HCT116 (cell line): ENCODE measurements around the gene ATP13A4.

Experiments
- CTCF ChIP-seq, 3 experiments: fragments of 200-600 bp in 1 of 3; sonication (generic) in 1 of 3; IDR thresholded peaks in 2 of 3; conservative IDR thresholded peaks in 1 of 3; 2 replicates each; pipeline ENCODE4 v1.5.1; 2012 to 2017; ENCODE audit warnings: low read depth in 2 of 3, low read length in 2 of 3, antibody characterized with exemption in 1 of 3, borderline replicate concordance in 1 of 3, control low read depth in 1 of 3, mild to moderate bottlenecking in 1 of 3, mixed read lengths in 1 of 3, mixed run types in 1 of 3, moderate library complexity in 1 of 3; ENCODE audit not compliant: insufficient read depth in 1 of 3
- EGR1 ChIP-seq: IDR thresholded peaks from 2 replicates; pipeline ENCODE4 v1.6.1; 2012; ENCODE audit warnings: low read depth
- EZH2 ChIP-seq: fragments of 200-600 bp; sonication (generic); IDR thresholded peaks from 2 replicates; pipeline ENCODE4 v1.6.1; 2017; ENCODE audit warnings: antibody characterized with exemption, mixed run types
- EZH2phosphoT487 ChIP-seq: fragments of 200-600 bp; IDR thresholded peaks from 2 replicates; pipeline ENCODE4 v1.6.1; 2018; ENCODE audit warnings: antibody characterized with exemption, borderline replicate concordance
- JUND ChIP-seq: IDR thresholded peaks from 2 replicates; pipeline ENCODE4 v1.6.1; 2012
- MAX ChIP-seq: IDR thresholded peaks from 2 replicates; pipeline ENCODE4 v1.6.1; 2012
- POLR2A ChIP-seq: IDR thresholded peaks from 2 replicates; pipeline ENCODE4 v1.7.0; 2011; ENCODE audit warnings: borderline replicate concordance; ENCODE audit not compliant: insufficient read depth, insufficient read length; ENCODE audit errors: extremely low read depth
- POLR2AphosphoS5 ChIP-seq: IDR thresholded peaks from 2 replicates; pipeline ENCODE4 v1.6.1; 2011; ENCODE audit warnings: mild to moderate bottlenecking, low read depth, low read length, moderate library complexity
- SP1 ChIP-seq: IDR thresholded peaks from 2 replicates; pipeline ENCODE4 v1.6.1; 2012; ENCODE audit warnings: low read depth
- YY1 ChIP-seq: IDR thresholded peaks from 2 replicates; pipeline ENCODE4 v1.6.1; 2011; ENCODE audit warnings: low read length, low read depth, moderate library complexity, mild to moderate bottlenecking; ENCODE audit not compliant: insufficient replicate concordance; ENCODE audit errors: extremely low read depth
- ZNF274 ChIP-seq: fragments of 200-500 bp; sonication (Bioruptor generic); IDR thresholded peaks from 2 replicates; pipeline ENCODE4 v1.6.1; 2014; ENCODE audit warnings: mild to moderate bottlenecking, low read depth, low read length, inconsistent platforms

GRCh38 chr3:193483988-193484539 lies 70.6 kb downstream of the ATP13A4 start:
- TF ChIP-seq CTCF (IDR thresholded peaks at IDR 0.05 in 2 of 3, conservative IDR thresholded peaks at IDR 0.05 in 1 of 3; ENCODE audit: borderline replicate concordance in 1 of 3, insufficient read depth in 1 of 3, low read depth in 2 of 3, low read length in 2 of 3) (no peak), POLR2AphosphoS5 (no peak), POLR2A (no peak), JUND (no peak), ZNF274 (no peak), YY1 (no peak), EGR1 (no peak), EZH2phosphoT487 (no peak), EZH2 (no peak), SP1 (no peak), MAX (no peak)
